Kidney (tissue), 14 donors: Measurements from ENCODE around the gene XRCC4. TPM values are rescaled to one million over a fixed set of nuclear protein-coding genes. Genes with fewer than 3 reads are reported as not detected.

Experiments used
- DNase-seq, 5 donors: peaks; one replicate each; pipeline ENCODE4 v3.0.0-alpha.2; 2013 to 2020
- FAIRE-seq: peaks from 2 replicates; lab custom pipeline; 2012; peaks lifted over from hg19 to GRCh38; lab: Jason Lieb, UNC
- H3K27ac ChIP-seq, 2 donors: one replicate each; pipeline ENCODE4 v1.7.0; 2013; ENCODE audit warnings: low read depth in 2 of 2, low read length in 2 of 2, inconsistent platforms in 1 of 2
- H3K27me3 ChIP-seq: one replicate; pipeline ENCODE4 v1.7.1; 2013; ENCODE audit warnings: low read length, inconsistent platforms; ENCODE audit not compliant: control insufficient read depth, insufficient read depth
- H3K36me3 ChIP-seq, 3 donors: one replicate each; pipeline versions ENCODE4 v1.7.0 to v1.7.1; 2013; ENCODE audit warnings: low read length in 3 of 3, control low read depth in 1 of 3, inconsistent platforms in 1 of 3; ENCODE audit not compliant: insufficient read depth in 3 of 3, control insufficient read depth in 2 of 3
- H3K4me1 ChIP-seq, 3 donors: one replicate each; pipeline versions ENCODE4 v1.7.0 to v1.7.1; 2013; ENCODE audit warnings: low read length in 3 of 3, inconsistent platforms in 1 of 3, low read depth in 1 of 3; ENCODE audit not compliant: control insufficient read depth in 2 of 3, insufficient read depth in 2 of 3
- H3K4me3 ChIP-seq, 3 donors: one replicate each; pipeline versions ENCODE4 v1.7.0 to v1.8.1; 2013; ENCODE audit warnings: low read length in 3 of 3, control low read depth in 1 of 3, inconsistent platforms in 1 of 3
- H3K9ac ChIP-seq, 3 donors: one replicate each; pipeline versions ENCODE4 v1.7.0 to v1.7.1; 2013; ENCODE audit warnings: low read length in 3 of 3, control low read depth in 1 of 3, inconsistent platforms in 1 of 3
- H3K9me3 ChIP-seq, 3 donors: one replicate each; pipeline versions ENCODE4 v1.7.0 to v1.7.1; 2013; ENCODE audit warnings: low read length in 3 of 3, control low read depth in 1 of 3, inconsistent platforms in 1 of 3; ENCODE audit not compliant: control insufficient read depth in 2 of 3, insufficient read depth in 1 of 3
- intact Hi-C: fragments of 100-400 bp; cut with DNase I; formaldehyde crosslinking; loops from one replicate; pipeline ENCODE4 v1.11.1; 2022
- polyA plus RNA-seq: library from polyadenylated mRNA; stranded (reverse); fragments of 350-450 nt; fragmentation: Illumina TruSeq; extraction: RNeasy Lipid Tissue Mini Kit (QIAGEN cat#74804); gene quantifications from one replicate; pipeline ENCODE4 v1.2.3, GENCODE V29; 2014; ENCODE audit warnings: low read depth, low replicate concordance; ENCODE audit not compliant: insufficient read depth
- total RNA-seq: library from RNA; stranded (reverse); fragmentation: NEBNext Ultra II Directional; extraction: Animal tissue kit (Norgen Biotek cat#: 25700); gene quantifications from one replicate; pipeline ENCODE4 v1.2.1, GENCODE V29; 2021
- TF ChIP-seq, protein P1 (sequence below): IDR thresholded peaks from 3 replicates; pipeline ENCODE4 v1.5.1; 2012; ENCODE audit warnings: mild to moderate bottlenecking, moderate library complexity, borderline replicate concordance; ENCODE audit not compliant: insufficient read depth; ENCODE audit errors: extremely low read depth
- donor health status: control.
- donor health status: control.
- donor health status: control.
- donor health status: control.
- donor health status: control.
- donor health status: DM: yes; HTN: yes; CAD: no.
- donor health status: Normal renal cell carcinoma (clear cell type).

The XRCC4 gene
- total and polyA plus RNA-seq, 2 donors from 2014 or later = 8.5 to 9.4 TPM

DNA sequence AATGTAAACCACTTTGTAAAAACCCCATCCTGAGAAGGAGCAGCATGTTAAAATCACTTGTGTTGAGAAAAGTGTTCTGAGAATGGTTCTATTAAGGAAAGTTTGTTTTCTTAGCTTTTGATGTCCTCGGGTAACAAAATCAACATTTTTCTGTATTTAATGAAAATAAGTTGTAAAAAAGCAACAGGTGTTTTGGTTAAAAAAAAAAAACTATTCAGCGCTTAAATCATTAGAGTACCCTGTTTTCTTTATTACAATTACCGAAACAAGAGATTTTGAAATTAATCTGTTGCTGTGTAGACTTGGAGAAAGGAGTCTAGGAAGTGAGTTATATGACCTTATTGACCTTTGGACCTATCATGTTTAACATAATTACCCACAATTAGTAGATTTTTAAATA lies 167.7 kb downstream of the XRCC4 start:
- peak in 1 of 5 donors; percentile 12 for DNase-seq
- no peak overlapping the region for H3K9ac ChIP-seq
- no peak for FAIRE-seq
- H3K27me3 ChIP-seq = no peaks in the 10 kb centered on the region
- TF ChIP-seq, protein P1, sequence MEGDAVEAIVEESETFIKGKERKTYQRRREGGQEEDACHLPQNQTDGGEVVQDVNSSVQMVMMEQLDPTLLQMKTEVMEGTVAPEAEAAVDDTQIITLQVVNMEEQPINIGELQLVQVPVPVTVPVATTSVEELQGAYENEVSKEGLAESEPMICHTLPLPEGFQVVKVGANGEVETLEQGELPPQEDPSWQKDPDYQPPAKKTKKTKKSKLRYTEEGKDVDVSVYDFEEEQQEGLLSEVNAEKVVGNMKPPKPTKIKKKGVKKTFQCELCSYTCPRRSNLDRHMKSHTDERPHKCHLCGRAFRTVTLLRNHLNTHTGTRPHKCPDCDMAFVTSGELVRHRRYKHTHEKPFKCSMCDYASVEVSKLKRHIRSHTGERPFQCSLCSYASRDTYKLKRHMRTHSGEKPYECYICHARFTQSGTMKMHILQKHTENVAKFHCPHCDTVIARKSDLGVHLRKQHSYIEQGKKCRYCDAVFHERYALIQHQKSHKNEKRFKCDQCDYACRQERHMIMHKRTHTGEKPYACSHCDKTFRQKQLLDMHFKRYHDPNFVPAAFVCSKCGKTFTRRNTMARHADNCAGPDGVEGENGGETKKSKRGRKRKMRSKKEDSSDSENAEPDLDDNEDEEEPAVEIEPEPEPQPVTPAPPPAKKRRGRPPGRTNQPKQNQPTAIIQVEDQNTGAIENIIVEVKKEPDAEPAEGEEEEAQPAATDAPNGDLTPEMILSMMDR = no peak
- no peaks in the 10 kb centered on the region for H3K9me3 ChIP-seq
- no peak overlapping the region for H3K27ac ChIP-seq
- intact Hi-C loops = no loop called here
- H3K4me3 ChIP-seq = no peak overlapping the region
- no peaks in the 10 kb centered on the region for H3K36me3 ChIP-seq
- H3K4me1 ChIP-seq = no peaks in the 10 kb centered on the region

DNA sequence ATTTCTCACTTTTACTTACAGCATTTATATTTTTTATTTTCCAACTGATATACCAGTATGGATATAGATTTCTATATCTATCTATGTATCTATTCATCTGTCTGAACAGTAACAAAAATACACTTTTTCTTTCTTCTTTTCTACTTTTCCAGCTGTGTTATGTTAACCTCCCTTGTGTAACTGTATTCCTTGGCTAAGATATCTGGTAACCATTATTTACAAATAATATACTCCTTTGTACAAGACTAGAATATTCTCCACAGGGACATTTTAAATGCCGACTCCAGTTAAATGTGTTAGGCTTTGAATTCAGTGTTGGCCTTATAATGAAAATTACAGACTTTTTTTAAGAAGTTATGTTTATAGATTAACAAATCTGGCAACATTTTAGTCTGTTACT lies 168.7 kb downstream of the XRCC4 start:
- TF ChIP-seq, protein P1 = no peak

DNA sequence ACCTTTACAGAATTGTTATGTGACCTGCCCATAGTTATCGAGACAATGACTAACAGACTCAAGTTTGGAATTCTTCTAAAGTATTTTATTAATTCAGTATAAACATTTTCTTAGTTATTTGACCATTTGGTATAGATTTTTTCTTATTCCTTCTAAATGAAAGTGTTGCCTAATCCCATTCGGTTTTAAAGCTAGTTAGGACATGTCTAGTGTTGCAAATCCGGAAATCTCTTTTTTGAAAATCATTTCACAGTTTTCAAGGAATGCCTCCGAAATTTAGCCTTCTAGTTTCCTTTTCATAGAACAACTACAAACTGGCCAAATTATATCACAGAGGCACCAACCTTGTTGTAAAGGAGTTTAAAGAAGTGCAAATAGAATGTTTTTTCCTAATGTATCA lies 171.8 kb downstream of the XRCC4 start:
- TF ChIP-seq, protein P1 = no peak
- no peak overlapping the region for H3K27ac ChIP-seq
- DNase-seq = no peak
- H3K27me3 ChIP-seq = no peaks in the 10 kb centered on the region
- no peak overlapping the region for H3K4me3 ChIP-seq
- H3K36me3 ChIP-seq = no peaks in the 10 kb centered on the region
- intact Hi-C loops = no loop called here
- FAIRE-seq = no peak
- no peak overlapping the region for H3K9ac ChIP-seq
- no peaks in the 10 kb centered on the region for H3K4me1 ChIP-seq
- no peaks in the 10 kb centered on the region for H3K9me3 ChIP-seq

More for the DNA sequence above, 168.7 kb downstream of the XRCC4 start:
- Histone ChIP-seq H3K4me1 (no peaks in the 10 kb centered on the region), H3K4me3 (no peak overlapping the region), H3K36me3 (no peaks in the 10 kb centered on the region), H3K27ac (no peak overlapping the region), H3K9me3 (no peaks in the 10 kb centered on the region), H3K27me3 (no peaks in the 10 kb centered on the region), H3K9ac (no peak overlapping the region)
- DNase-seq (peak in 2 of 5 donors; percentile 26 to 49), FAIRE-seq (no peak)
- intact Hi-C loops = no loop called here

DNA sequence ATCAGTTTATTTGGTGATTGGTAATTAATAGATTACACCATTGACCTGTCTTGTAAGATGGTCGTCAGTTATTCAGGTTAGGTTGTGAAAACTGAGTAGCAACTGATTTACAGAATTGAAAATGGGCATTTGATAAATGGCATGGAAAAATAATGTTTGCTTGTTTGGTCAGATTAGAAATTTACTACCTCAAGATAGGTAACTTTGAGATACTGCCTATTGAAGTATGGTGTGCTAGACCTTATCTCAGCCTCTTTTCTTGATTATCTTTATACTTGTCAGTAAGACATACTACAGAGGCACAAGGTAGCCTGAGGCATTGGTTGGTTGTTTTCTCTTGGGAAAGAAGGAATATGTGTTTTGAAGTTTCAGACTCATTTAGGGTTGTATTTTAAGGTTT lies 174.5 kb downstream of the XRCC4 start:
- FAIRE-seq = no peak

More for the DNA sequence above, 174.5 kb downstream of the XRCC4 start:
- Histone ChIP-seq H3K27me3 (no peaks in the 10 kb centered on the region), H3K27ac (no peak overlapping the region), H3K9ac (no peak overlapping the region), H3K36me3 (no peaks in the 10 kb centered on the region), H3K4me3 (no peak overlapping the region), H3K4me1 (no peaks in the 10 kb centered on the region), H3K9me3 (no peaks in the 10 kb centered on the region)
- DNase-seq = no peak
- TF ChIP-seq, protein P1 = no peak
- intact Hi-C loops = no loop called here
